ENCODE measurements around the gene RNF214.

The RNF214 gene

DNA sequence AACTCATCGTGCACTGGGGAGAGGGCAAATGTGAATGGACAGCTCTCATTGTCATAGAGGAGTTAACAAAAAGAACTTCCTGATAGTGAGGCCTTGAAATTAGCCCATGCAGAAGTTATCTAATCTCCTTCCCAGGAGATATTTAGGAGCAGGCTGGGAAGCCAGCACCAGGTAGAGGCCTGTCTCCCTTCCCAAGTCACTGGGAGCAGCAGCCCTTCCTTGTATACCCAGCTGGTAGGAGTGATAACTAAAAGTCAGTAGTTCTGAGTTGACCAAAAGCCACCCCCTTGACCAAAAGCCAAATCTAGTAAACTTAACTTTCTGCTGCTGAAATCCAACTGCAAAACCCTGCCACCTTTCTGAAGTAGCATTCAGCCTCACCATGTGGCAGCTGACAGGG is 57.3 kb downstream of the RNF214 start:
- no peak for DNase-seq

DNA sequence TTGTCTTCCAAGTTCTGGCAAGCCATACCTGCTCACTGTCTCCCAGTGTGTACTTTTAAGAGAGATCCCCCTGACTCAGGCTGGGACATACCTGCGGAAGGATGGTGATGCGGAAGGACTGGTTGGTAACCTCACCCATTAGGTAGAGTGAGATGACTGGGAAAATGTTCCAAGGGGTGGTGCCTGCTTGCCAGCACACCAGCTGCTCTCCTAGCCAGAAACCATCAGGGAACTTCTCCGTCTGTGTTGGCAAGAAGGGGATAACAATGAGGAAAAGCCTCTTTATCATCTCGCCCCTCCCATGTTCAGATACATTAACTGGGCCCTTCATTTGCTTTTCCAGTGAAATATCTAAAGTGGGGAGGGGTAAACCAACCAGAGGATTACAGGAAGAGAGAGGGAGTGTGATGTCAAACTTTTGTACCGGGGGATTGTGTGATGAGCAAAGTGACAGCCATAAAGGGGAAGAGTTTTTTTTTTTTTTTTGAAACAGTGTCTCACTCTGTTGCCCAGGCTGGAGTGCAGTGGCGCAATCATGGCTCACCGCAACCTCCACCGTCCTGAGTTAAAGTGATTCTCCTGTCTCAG is 58.4 kb downstream of the RNF214 start, which contains the start of gene BACE1-AS:
TSS of gene BACE1-AS (plus strand) at position 538 of the 588 bp plus-strand sequence.
- no peak for DNase-seq

DNA sequence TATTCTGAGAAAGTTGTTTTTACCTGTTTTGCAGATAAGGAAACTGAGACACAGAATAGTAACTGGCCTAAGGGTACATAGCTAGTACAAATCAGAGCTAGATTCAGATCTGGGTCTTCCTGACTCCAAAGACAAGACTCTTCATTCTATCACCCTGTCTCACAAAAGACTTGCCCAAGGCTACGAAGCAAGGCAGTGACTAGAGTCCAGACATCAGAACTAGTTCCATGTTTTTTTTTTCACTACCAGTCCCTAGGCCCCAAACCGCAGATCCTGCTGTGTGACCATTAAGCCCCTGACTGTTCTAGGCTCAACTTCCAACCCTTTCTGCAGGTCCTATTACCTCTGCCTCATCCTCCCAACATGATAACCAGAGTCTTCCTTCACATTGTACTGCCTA is 60.1 kb downstream of the RNF214 start:
- DNase-seq = no peak

DNA sequence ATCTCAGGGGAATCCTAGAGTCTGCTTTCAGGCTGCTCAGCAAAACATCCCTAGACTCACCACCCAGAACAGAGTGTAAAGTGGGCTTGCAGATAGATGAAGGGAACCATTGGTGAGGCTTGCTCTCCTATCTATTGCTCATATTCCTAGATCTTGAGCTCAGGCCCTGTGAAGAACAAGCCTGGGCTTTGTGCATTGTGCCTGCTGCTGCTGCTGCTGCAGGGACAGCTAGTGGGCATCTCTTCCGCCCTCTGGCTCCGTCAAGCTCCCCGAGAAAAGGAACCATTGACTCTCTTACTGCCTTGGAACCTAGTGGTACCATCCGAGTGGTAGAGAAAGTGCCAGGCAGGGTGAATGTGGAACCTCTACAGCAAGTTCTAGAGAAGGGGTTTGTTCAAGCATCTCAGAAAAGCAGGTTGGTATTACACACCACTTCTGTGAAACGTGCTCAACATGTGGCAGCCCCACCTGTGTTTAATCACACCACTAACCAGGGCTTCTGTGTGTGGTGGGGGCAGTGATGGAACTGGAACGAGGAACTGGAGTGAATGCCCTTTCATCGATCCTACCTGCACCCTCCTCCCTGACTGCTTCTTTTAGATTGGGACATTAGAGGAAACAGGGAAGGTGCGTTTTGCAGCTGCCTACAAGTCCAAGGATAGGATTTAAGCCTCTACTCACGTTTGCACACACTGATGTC is 63.1 kb downstream of the RNF214 start:
- no peak for DNase-seq

- DNase-seq = no peak
These were observed 64.4 kb downstream of the RNF214 start for GRCh38 chr11:117296881-117297280.

GRCh38 chr11:117298195-117298594 is 65.7 kb downstream of the RNF214 start:
- no peak for DNase-seq

GRCh38 chr11:117299351-117300282 is 67.1 kb downstream of the RNF214 start:
- DNase-seq = no peak

DNA sequence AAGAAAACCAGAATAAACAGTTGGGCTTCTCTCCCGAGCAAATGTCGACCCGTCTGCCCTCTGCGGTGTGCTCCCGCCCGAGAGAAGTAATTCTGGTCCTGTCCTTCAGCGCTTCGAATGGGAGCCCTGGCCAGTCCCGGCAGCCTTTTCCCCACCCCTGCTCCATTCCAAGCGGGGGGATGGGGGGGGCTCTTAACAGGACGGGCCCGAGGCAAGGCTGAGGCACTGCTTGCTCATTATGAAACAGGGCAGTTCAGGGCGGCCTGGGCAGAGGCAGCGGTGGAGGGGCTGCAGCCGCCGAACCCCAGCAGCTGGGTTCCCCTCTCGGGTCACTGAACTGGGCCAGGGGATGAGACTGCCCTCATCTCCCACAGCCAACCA is 67.8 kb downstream of the RNF214 start:
- no peak for DNase-seq

DNA sequence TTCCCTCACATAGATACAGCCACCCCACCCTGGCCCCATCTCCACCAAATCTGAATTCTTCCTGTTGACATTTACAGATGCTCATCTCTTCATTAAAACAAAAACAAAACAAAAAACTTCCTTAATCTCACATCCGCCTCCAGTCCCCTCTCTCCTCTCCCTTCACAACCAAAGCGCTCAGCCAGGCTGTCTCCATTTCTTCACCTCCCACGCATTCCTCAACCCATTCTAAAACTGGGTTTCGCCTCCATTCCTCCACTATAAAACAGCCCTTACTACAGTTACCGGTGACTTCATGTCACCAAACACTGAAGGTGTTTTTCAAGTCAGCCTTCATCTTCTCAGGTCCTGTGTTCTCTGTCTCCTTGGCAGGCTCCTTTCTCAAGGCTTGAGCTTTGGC is 68.3 kb downstream of the RNF214 start:
- DNase-seq = no peak

DNA sequence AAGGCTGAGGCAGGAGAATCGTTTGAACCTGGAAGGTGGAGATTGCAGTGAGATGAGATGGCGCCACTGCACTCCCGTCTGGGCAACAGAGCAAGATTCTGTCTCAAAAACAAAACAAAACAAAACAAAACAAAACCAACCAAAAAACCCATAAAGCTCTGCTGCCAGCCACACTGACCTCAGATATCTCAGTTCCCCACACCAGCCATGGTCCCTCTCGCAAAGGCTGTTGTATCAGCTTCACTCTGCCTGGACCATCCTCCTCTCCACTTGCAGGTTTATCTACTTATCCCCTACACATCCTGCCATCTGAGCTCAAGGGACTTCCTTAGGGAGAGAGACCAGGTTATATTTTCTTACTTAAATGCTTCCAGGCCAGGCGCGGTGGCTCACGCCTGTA is 69.8 kb downstream of the RNF214 start:
- DNase-seq = no peak

- no peak for DNase-seq
These were observed 70.6 kb downstream of the RNF214 start for GRCh38 chr11:117303101-117303500.

DNA sequence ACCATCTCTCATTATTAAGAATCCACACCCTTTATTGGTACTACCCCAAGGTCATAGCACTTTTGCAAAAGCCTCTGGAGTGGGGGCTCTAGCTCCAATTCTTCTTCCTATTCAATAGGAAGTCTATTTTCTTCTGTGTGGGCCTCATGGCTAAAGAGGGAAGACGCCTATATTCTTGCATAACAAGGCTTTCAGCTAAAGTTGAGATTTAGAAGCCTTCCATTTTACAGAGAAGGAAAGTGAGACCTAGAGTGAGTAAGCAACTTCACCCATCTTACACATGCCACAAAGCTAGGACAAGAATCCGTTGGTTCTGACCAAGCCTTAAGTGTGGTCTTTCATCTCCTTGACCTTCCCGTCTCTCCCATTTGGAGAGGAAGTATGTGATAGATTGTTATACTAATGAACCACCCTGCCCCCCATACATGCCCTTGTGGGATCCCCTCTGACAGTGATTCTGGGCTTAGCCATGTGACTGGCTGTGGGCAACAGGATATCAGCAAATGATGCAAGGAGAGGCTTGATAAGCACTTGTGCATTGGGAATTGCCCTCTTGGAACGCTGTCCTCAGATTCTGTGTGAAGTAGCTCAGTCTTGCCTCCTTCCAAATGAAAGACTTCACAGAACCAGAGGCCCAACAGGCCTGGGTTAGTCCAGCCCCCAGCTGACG is 71.3 kb downstream of the RNF214 start:
- DNase-seq = no peak

DNA sequence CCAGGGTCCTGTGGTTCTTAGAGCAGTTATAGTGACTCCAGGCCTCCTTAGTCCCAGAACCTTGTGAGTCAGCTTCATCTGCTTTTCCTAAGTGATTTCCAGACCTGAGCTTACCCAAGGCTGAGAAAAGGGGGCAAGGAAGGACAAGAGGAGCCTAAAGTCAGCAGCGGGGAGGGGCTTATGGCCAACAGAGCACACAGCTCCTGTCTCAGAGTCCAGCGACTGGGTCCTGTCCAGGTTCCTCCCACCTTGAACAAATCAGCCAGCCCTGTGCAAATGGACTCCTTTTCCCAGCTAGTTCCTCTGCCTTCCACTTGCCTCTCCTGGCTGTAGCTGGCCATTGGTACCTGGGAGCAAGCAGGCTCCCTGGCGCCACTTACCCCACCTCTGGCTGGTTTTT is 72.7 kb downstream of the RNF214 start:
- DNase-seq = no peak

DNA sequence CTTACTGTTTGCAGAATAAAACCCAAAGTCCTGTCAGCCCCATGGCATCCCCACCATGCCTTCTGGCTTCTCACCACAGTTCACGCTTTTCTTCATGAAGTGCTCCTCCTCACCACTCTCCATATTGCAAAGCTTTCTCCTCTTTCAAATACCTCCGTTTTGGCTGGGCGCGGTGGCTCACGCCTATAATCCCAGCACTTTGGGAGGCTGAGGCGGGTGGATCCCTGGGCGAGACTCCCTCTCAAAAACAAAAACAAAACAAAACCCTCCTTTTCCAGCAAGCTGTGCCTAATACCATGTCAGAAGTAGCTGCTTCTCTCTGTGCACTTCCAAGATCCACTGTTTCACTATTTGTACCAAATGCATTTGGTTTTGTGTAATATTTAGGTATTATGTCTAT is 76.8 kb downstream of the RNF214 start:
- no peak for DNase-seq

GRCh38 chr11:117313091-117313490 is 80.6 kb downstream of the RNF214 start:
- no peak for DNase-seq

DNA sequence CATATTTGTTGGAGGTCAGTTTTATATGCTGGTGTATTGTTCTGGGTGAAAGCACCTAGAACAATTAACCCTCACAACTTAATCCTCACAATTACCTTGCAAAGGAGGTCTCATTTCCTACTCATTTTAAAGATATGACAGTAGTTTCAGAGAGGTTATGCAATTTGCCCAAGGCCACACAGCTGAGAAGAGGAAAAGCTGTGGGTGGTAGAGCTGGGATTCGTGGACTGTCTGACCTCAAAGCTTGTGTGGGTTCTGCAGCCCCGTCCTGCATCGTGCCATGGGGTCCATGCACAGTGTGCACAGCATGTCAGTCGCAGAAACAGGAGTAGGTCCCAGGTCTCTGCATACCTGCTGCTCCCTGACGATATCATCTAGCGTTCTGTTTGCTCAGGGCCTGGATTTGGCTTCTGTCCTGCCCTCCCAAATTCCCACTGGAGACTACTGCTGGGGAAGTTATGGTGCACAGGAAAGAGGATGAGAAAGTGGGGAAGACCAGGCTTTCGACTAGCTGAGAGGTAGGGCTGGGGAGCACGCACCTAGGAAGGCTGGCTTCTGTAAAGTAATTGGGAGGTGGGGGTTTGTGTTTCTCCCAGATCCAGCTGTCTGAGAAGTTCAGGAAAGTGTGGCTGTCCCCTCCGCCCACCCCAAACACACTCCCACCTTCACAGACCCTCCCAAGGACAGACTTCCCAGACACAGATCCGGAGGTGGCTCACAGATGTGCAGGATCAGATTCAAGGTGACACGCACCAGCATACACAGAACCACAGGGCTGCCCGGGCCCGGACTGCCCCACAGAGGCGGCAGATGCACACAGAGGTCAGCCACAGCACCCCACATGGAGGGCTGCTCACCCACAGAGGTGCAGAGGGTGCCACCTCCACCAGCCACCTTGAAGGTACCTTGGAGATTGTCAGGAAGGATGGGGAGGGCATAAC is 81.6 kb downstream of the RNF214 start:
- no peak for DNase-seq

DNA sequence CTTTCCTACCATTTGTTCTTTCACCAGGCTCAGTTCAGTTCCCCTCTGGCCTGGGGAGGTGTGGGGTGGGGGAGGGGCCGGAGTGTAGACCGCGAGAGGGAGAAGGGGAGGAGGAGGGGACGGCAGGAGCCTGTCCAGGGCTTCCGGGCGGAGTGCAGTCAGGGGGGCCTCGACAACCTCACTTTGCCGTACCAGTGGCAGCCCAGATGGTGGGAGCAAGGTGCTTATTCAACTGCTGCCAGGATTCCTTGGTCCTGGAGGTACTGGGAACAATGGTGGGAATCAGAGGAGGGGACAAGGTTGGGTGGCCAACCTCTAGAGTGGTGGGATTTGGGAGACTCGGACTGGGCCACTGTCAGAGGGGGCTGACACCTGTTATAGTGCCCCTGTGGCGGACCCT is 82.4 kb downstream of the RNF214 start:
- no peak for DNase-seq

GRCh38 chr11:117315285-117316196 is 83.1 kb downstream of the RNF214 start:
- DNase-seq = peak; percentile 30 to 42

DNA sequence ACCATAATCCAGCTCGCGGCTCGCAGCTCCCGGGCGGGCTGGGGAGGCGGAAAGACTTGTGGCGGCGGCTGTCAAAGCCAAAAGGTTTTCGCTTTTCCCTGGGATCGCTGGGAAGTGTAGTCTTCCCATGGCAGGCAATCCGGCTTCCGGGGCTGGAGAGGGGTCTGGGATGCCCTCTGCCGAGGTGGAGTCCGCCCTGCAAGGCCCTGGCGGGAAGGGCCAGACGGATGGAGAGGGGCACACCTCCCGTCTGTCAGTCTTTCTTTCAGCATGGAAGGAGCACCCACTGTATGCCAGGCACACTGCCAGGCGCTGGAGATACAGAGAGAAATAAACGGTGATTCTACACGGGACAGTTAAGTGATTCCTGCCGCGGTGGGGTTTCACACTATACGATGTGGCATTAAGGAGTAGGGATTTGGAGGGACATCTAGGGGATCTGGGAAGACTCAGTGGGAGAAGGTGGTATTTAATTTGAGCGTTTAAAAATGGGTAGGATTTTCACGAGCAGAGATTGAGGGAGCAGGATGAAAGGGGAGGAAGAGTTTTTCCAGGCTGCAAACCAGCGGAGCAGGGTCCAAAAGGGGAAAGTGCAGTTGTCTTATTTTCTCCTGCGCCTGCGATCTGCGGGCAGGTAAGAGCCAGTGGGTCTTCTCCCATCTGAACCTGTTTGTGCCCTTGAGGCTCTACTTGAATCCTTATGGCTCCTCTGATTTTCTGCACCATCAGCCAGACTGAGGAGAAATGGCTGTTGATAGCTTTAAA is 83.9 kb downstream of the RNF214 start, which contains the start of gene BACE1:
TSS of gene BACE1 (minus strand) at position 60 of the 765 bp plus-strand sequence. CDS start 461 bp downstream, outside the sequence.
- no peak for DNase-seq

DNA sequence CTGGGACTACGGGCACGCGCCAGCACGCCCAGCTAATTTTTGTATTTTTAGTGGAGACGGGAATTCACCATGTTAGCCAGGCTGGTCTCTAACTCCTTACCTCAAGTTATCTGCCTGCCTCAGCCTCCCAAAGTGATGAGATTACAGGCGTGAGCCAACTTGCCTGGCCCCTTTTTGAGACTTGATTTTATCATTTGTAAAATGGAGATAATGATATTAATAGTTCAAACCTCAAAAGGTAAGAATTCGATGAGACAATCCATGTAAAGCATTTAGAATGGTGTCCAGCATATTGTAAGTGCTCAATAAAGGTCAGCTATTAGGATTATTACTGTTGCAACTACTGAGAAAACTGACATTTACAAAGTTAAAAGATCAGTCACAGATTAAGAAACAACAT is 86.3 kb downstream of the RNF214 start:
- no peak for DNase-seq
